Measurements from ENCODE around the gene NOVA1. TPM values are rescaled to one million over a fixed set of nuclear protein-coding genes. Genes with fewer than 3 reads are reported as not detected.
A peak's percentile ranks its signal among the peaks of the same experiment; 100 is the strongest.

The NOVA1 gene
- total RNA-seq, 4 donors from 2014 or later = 10.3 to 22.4 (median 14.0) TPM

- H3K27me3 ChIP-seq = no peaks in the 10 kb centered on the region
- no peaks in the 10 kb centered on the region for H3K36me3 ChIP-seq
- H3K4me3 ChIP-seq = peak overlapping the region; percentile 69 to 86 (median 82)
- intact Hi-C loops (cut with DNase I) = loop anchor here (2.0 kb wide), 1 partner anchor 77 kb away; no protein-coding TSS in a partner anchor
- H3K9me3 ChIP-seq = no peaks in the 10 kb centered on the region
- WGBS = 0% methylated on average over 17 of the region's 54 CpGs
- peaks cover 0 to 32% (median 23%) of the 10 kb centered on the region in 4 donors for H3K4me1 ChIP-seq
- DNase-seq (ENCODE audit: extremely low spot score) = peak; percentile 95
- H3K27ac ChIP-seq (replicated peaks in 1 of 4) = peak overlapping the region; percentile 90 to 95 (median 92)
- peak; percentile 82 to 89 for TF ChIP-seq POLR2AphosphoS5 (IDR thresholded peaks at IDR 0.05)
- no peak for TF ChIP-seq CTCF (IDR thresholded peaks at IDR 0.05)
Measured at GRCh38 chr14:26598081-26598671, 343 bp upstream of the NOVA1 start.

GRCh38 chr14:26597071-26597588 is 703 bp downstream of the NOVA1 start:
- no peaks in the 10 kb centered on the region for H3K9me3 ChIP-seq
- TF ChIP-seq CTCF (IDR thresholded peaks at IDR 0.05) (no peak), EP300 (IDR thresholded peaks at IDR 0.05) (no peak), POLR2A (IDR thresholded peaks at IDR 0.05; ENCODE audit: low read depth) (no peak)
- no peaks in the 10 kb centered on the region for H3K27me3 ChIP-seq
- H3K36me3 ChIP-seq = no peaks in the 10 kb centered on the region
- H3K4me1 ChIP-seq = peaks cover 0 to 32% (median 23%) of the 10 kb centered on the region in 4 donors
- peak overlapping the region; percentile 90 to 95 (median 92) for H3K27ac ChIP-seq (replicated peaks in 1 of 4)
- under 1% methylated on average over 17 of the region's 33 CpGs for WGBS
- intact Hi-C loops (cut with DNase I) = no loop called here
- DNase-seq (ENCODE audit: extremely low spot score) = no peak
- H3K4me3 ChIP-seq = peak overlapping the region; percentile 69 to 86 (median 82)

GRCh38 chr14:26596543-26597061 is 1.2 kb downstream of the NOVA1 start:
- H3K27me3 ChIP-seq = no peaks in the 10 kb centered on the region
- no peak for DNase-seq (ENCODE audit: extremely low spot score)
- H3K4me1 ChIP-seq = peaks cover 0 to 32% (median 23%) of the 10 kb centered on the region in 4 donors
- no peaks in the 10 kb centered on the region for H3K9me3 ChIP-seq
- no peak for TF ChIP-seq EP300 (IDR thresholded peaks at IDR 0.05)
- TF ChIP-seq POLR2AphosphoS5 (IDR thresholded peaks at IDR 0.05) = no peak
- no peak for TF ChIP-seq CTCF (IDR thresholded peaks at IDR 0.05)
- WGBS = 4% methylated on average over 21 of the region's 21 CpGs
- no peaks in the 10 kb centered on the region for H3K36me3 ChIP-seq
- intact Hi-C loops (cut with DNase I) = no loop called here
- H3K27ac ChIP-seq (replicated peaks in 1 of 4) = peak overlapping the region; percentile 90 to 95 (median 92)
- H3K4me3 ChIP-seq = peak overlapping the region; percentile 69 to 86 (median 82)

GRCh38 chr14:26595926-26596542 is 1.8 kb downstream of the NOVA1 start:
- intact Hi-C loops (cut with DNase I) = no loop called here
- H3K27ac ChIP-seq (replicated peaks in 1 of 4) = peak overlapping the region; percentile 90 to 95 (median 92)
- H3K4me1 ChIP-seq = peaks cover 0 to 32% (median 23%) of the 10 kb centered on the region in 4 donors
- DNase-seq (ENCODE audit: extremely low spot score) = no peak
- H3K36me3 ChIP-seq = no peaks in the 10 kb centered on the region
- peak overlapping the region; percentile 69 to 86 (median 82) for H3K4me3 ChIP-seq
- TF ChIP-seq CTCF (IDR thresholded peaks at IDR 0.05) (no peak), POLR2A (IDR thresholded peaks at IDR 0.05; ENCODE audit: low read depth) (no peak), EP300 (IDR thresholded peaks at IDR 0.05) (no peak), POLR2AphosphoS5 (IDR thresholded peaks at IDR 0.05) (no peak)
- no peaks in the 10 kb centered on the region for H3K27me3 ChIP-seq
- no peaks in the 10 kb centered on the region for H3K9me3 ChIP-seq
- 10% methylated on average over 8 of the region's 8 CpGs for WGBS
